Measurements from ENCODE around the gene C1R.
A peak's percentile ranks its signal among the peaks of the same experiment; 100 is the strongest.

The C1R gene

DNA sequence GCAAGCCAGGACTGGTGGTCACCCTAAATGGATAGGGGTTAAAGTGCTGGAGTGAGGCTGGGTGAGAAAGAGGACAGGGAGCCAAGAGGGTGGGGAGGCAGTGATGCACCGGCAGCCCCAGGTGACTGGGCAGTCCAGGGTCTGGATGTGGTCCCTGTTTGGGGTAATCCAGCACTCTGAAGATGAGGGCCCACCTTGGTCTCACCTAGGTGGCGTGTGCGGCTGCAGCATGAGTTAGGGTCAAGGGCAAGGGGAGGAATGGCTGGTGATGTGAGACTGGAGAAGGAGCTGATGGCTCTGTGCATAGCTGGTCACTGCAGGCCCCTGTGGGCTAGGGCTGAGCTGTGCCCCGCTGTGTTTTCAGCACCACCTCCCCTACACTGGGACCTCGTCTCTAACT, 18.4 kb upstream of the C1R start:
- H3K9me3 ChIP-seq (ENCODE audit: insufficient read depth, low read length), result peaks cover 7% of the 10 kb centered on the region; the same call in 1 of the 2 replicates
- H3K4me2 ChIP-seq (ENCODE audit: low read length), result no peak overlapping the region
- no peaks in the 10 kb centered on the region for H4K20me1 ChIP-seq (ENCODE audit: insufficient read depth, low read length)
- H3K9ac ChIP-seq (ENCODE audit: low read length), result no peak overlapping the region
- no peaks in the 10 kb centered on the region for H3K27me3 ChIP-seq (ENCODE audit: low read depth, low read length)
- TF ChIP-seq EZH2phosphoT487 (IDR thresholded peaks at IDR 0.05; ENCODE audit: low read depth), result no peak
- TF ChIP-seq, protein P1, sequence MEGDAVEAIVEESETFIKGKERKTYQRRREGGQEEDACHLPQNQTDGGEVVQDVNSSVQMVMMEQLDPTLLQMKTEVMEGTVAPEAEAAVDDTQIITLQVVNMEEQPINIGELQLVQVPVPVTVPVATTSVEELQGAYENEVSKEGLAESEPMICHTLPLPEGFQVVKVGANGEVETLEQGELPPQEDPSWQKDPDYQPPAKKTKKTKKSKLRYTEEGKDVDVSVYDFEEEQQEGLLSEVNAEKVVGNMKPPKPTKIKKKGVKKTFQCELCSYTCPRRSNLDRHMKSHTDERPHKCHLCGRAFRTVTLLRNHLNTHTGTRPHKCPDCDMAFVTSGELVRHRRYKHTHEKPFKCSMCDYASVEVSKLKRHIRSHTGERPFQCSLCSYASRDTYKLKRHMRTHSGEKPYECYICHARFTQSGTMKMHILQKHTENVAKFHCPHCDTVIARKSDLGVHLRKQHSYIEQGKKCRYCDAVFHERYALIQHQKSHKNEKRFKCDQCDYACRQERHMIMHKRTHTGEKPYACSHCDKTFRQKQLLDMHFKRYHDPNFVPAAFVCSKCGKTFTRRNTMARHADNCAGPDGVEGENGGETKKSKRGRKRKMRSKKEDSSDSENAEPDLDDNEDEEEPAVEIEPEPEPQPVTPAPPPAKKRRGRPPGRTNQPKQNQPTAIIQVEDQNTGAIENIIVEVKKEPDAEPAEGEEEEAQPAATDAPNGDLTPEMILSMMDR (IDR thresholded peaks at IDR 0.05; ENCODE audit: low read depth, low read length), result no peak
- H3K4me1 ChIP-seq (ENCODE audit: low read length), result no peaks in the 10 kb centered on the region
- peaks cover 12% of the 10 kb centered on the region for H3K36me3 ChIP-seq (replicated peaks; ENCODE audit: low read depth, low read length)
- H2AFZ ChIP-seq (ENCODE audit: low read depth, low read length), result no peak overlapping the region
- H3K4me3 ChIP-seq (ENCODE audit: low read length), result no peak overlapping the region
- H3K27ac ChIP-seq (ENCODE audit: low read length), result no peak overlapping the region
- H3K79me2 ChIP-seq (ENCODE audit: low read length), result peaks cover 7% of the 10 kb centered on the region; the same call in 1 of the 2 replicates

DNA sequence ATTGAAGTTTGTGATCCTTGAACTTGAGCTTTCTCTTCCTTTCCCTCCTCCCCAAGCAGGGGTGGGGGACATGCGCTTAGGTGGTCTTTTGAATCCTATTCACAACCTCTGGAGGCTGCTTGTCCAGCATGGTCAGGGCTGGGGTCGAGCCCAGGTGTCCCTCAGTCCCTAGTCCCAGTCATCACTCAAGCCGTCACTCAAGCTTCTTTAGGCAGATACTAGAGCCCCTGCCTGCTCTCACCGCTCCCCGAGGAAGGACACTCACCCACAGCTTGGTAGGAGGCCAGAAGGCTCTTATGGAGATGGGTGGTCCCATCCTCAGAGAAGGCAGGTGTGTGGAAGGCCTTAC, 17.3 kb upstream of the C1R start:
- Histone ChIP-seq H3K27me3 (ENCODE audit: low read depth, low read length) (no peaks in the 10 kb centered on the region), H3K9me3 (ENCODE audit: insufficient read depth, low read length) (peaks cover 7% of the 10 kb centered on the region; the same call in 1 of the 2 replicates), H3K9ac (ENCODE audit: low read length) (peak overlapping the region; percentile 99; the same call in 1 of the 2 replicates), H3K36me3 (replicated peaks; ENCODE audit: low read depth, low read length) (peaks cover 15% of the 10 kb centered on the region), H2AFZ (ENCODE audit: low read depth, low read length) (no peak overlapping the region), H3K79me2 (ENCODE audit: low read length) (peaks cover 7% of the 10 kb centered on the region; the same call in 1 of the 2 replicates), H3K4me3 (ENCODE audit: low read length) (peak overlapping the region; percentile 96), H3K4me1 (ENCODE audit: low read length) (no peaks in the 10 kb centered on the region), H3K27ac (ENCODE audit: low read length) (no peak overlapping the region), H4K20me1 (ENCODE audit: insufficient read depth, low read length) (no peaks in the 10 kb centered on the region), H3K4me2 (ENCODE audit: low read length) (peak overlapping the region; percentile 69)
- no peak for TF ChIP-seq EZH2phosphoT487 (IDR thresholded peaks at IDR 0.05; ENCODE audit: low read depth)
- TF ChIP-seq, protein P1 (IDR thresholded peaks at IDR 0.05; ENCODE audit: low read depth, low read length), result no peak

DNA sequence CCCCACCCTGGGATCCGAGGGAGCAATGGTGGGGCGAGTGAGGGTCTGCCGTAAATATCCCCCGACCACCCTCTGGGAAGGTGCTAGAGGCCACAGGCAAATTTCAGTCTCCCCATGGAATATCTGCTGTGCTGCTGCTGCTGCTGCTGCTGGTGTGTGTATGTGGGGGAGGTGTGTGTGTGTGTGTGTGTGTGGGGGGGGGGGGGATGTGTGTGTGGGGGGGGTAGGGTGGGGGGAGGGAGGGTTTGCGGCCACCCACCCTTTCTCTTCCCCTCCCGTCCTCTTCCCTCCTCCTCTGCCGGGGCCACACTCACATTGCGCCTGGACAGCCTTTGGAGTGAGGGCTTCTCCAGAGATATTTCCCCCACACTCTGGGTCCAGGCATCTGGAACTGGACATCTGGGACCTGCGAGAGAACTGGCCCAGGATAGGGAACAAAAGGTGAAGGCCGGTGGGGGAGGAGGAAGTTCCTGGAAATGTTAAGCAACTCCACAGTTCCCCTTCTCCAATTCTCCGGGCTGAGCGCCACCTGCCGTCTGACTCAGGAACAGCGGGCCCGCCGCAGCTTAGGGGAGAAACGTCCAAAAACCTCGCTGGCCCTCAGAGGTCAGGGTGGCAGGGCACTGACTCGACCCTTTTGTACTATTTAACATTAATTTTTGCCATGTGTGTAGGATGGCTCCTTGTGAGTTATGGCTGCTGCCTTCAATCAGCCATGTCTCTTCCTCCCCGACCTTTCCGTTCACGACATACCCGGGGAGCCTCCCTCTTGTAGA, 16.7 kb upstream of the C1R start, which contains the start of gene C1RL:
Gene C1RL (minus strand): TSS at position 419 of the 776 bp plus-strand sequence. CDS start 34 bp downstream, at position 385.
- Histone ChIP-seq H3K79me2 (ENCODE audit: low read length) (peaks cover 7% of the 10 kb centered on the region; the same call in 1 of the 2 replicates), H3K36me3 (replicated peaks; ENCODE audit: low read depth, low read length) (peaks cover 15% of the 10 kb centered on the region), H2AFZ (ENCODE audit: low read depth, low read length) (peak within 1 kb of the TSS; percentile 61), H3K4me2 (ENCODE audit: low read length) (peak within 1 kb of the TSS; percentile 69), H3K9ac (ENCODE audit: low read length) (peak within 1 kb of the TSS; percentile 99), H3K27me3 (ENCODE audit: low read depth, low read length) (no peaks in the 10 kb centered on the region), H3K4me1 (ENCODE audit: low read length) (no peaks in the 10 kb centered on the region), H4K20me1 (ENCODE audit: insufficient read depth, low read length) (no peaks in the 10 kb centered on the region), H3K4me3 (ENCODE audit: low read length) (peak within 1 kb of the TSS; percentile 96), H3K9me3 (ENCODE audit: insufficient read depth, low read length) (peaks cover 7% of the 10 kb centered on the region; the same call in 1 of the 2 replicates), H3K27ac (ENCODE audit: low read length) (peak within 1 kb of the TSS; percentile 77)
- no peak for TF ChIP-seq EZH2phosphoT487 (IDR thresholded peaks at IDR 0.05; ENCODE audit: low read depth)
- TF ChIP-seq, protein P1 (IDR thresholded peaks at IDR 0.05; ENCODE audit: low read depth, low read length), result peak; percentile 78

DNA sequence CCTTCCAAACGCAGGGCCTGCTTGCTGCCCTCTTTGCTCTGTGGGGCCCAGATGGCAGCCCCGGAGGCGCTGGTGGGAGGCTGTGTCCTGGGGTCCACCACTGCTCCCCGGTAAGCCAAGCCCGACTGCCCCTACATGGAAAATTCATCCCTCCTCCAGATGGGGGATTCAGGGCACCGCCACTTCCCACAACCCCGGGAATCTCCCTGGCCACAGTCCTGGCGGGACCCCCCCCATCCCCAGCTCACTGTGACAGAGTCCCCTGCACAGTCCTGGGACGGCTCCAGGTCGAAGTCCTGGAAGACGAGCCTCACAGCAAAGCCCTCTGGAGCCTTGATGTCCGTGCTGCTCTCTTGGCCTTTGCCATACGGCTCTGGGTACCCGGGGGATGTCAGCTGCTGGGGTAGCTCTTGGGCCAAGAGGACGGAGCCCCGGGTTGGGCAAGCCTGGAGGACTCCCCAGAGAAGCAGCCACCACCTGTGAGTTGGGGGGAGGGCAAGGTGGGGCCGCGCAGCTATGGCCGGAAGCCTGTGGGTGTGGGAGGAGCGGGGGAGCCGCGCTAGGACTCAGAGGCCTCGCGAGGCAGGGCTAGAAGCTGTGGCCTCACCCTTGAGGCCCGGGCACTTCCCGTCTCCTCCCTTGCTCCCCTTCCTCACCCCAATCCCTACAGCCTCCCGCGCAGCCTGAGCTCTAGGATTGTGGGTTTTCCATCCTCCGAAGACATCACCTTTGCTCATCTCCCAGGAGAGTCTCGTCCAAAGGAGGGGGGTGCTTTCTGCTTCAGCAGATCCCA, 16.0 kb upstream of the C1R start:
- Histone ChIP-seq H3K9ac (ENCODE audit: low read length) (peak overlapping the region; percentile 99), H3K4me2 (ENCODE audit: low read length) (peak overlapping the region; percentile 69), H3K79me2 (ENCODE audit: low read length) (peaks cover 7% of the 10 kb centered on the region; the same call in 1 of the 2 replicates), H3K27me3 (ENCODE audit: low read depth, low read length) (no peaks in the 10 kb centered on the region), H3K4me1 (ENCODE audit: low read length) (no peaks in the 10 kb centered on the region), H3K9me3 (ENCODE audit: insufficient read depth, low read length) (peaks cover 7% of the 10 kb centered on the region; the same call in 1 of the 2 replicates), H2AFZ (ENCODE audit: low read depth, low read length) (peak overlapping the region; percentile 61), H3K27ac (ENCODE audit: low read length) (peak overlapping the region; percentile 77), H4K20me1 (ENCODE audit: insufficient read depth, low read length) (no peaks in the 10 kb centered on the region), H3K4me3 (ENCODE audit: low read length) (peak overlapping the region; percentile 96), H3K36me3 (replicated peaks; ENCODE audit: low read depth, low read length) (peaks cover 15% of the 10 kb centered on the region)
- TF ChIP-seq, protein P1 (IDR thresholded peaks at IDR 0.05; ENCODE audit: low read depth, low read length), result no peak
- TF ChIP-seq EZH2phosphoT487 (IDR thresholded peaks at IDR 0.05; ENCODE audit: low read depth), result no peak
